Measurements from ENCODE around the gene IL1R2. TPM values are rescaled to one million over a fixed set of nuclear protein-coding genes. Genes with fewer than 3 reads are reported as not detected.

Gene IL1R2
- total and polyA plus RNA-seq, 2 of the 8 experiments (the other 6 are each of a cell fraction or from before 2014, with no cell fraction given), result 0.06 TPM; not detected in 1

DNA sequence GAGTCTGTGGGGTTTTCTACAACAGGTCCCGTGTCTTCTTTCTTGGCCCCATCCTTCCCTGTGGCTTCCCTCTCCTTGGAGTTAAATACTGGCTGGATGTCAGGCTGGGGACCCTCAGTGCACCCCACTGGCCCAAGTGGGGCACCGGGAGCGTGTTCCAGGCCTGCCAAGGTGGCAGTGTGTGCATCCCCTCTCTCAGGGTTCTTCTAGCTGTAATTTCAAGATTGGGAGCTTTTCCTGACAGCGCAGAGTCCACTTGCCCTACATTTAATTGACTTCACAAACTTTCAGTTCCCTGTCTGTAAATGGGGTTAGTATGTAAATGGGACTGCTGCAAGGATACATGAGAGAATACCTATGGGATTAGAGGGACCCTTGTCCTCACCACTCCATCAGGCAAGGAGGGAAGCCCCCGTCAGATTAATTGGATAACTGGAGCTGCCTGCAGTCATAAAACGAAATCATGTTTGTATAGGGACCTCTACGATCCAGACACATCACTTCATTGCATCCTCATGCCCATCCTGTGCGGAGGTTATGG is 66.6 kb downstream of the IL1R2 start:
- H3K4ac ChIP-seq (replicated peaks; ENCODE audit: insufficient read length, low read depth, low read length), result no peak overlapping the region
- CTCF ChIA-PET (ENCODE audit: partially characterized antibody), result interaction anchor here (0.5 to 3.1 kb wide), 6 partner anchors 16 to 863 kb away, joined by 3 to 12 read pairs (median 4); no protein-coding TSS in a partner anchor
- no peak overlapping the region for H3K56ac ChIP-seq (replicated peaks; ENCODE audit: insufficient read length, low read depth, low read length)
- DNase-seq (ENCODE audit: low read depth in 1 of 2, low spot score in 2 of 2) (no peak), FAIRE-seq (no peak)
- H2BK120ac ChIP-seq (replicated peaks; ENCODE audit: low read depth, low read length), result no peak overlapping the region
- H3K4me3 ChIP-seq (ENCODE audit: extremely low read depth in 1 of 4, insufficient read depth in 2 of 4, low read depth in 3 of 4, low read length in 4 of 4), result no peak overlapping the region
- H2BK20ac ChIP-seq (ENCODE audit: low read length), result no peak overlapping the region
- no peak overlapping the region for H2BK15ac ChIP-seq (ENCODE audit: low read length)
- no peaks in the 10 kb centered on the region for H3K79me1 ChIP-seq (ENCODE audit: low read depth, low read length)
- no peak overlapping the region for H3K14ac ChIP-seq (ENCODE audit: insufficient read length)
- no peak overlapping the region for H3K9ac ChIP-seq (replicated peaks in 1 of 4; ENCODE audit: extremely low read depth in 1 of 4, low read depth in 3 of 4, low read length in 3 of 4)
- no peaks in the 10 kb centered on the region for H3K36me3 ChIP-seq (ENCODE audit: control insufficient read depth in 2 of 4, insufficient read depth in 4 of 4, low read length in 3 of 4)
- H3K23ac ChIP-seq (ENCODE audit: insufficient read length), result no peak overlapping the region
- H3K4me1 ChIP-seq (replicated peaks in 1 of 4; ENCODE audit: control insufficient read depth in 3 of 4, insufficient read depth in 4 of 4, low read length in 3 of 4), result no peaks in the 10 kb centered on the region
- no peaks in the 10 kb centered on the region for H3K23me2 ChIP-seq (ENCODE audit: low read depth, low read length)
- H4K8ac ChIP-seq (ENCODE audit: extremely low read depth, insufficient read depth, low read length), result no peak overlapping the region
- no peak overlapping the region for H4K5ac ChIP-seq (ENCODE audit: insufficient read length, low read depth, low read length)
- H3K4me2 ChIP-seq (ENCODE audit: insufficient read depth in 1 of 2, low read depth in 2 of 2, low read length in 2 of 2), result no peak overlapping the region
- H3K27ac ChIP-seq (ENCODE audit: low read depth, low read length), result no peak overlapping the region
- no peak overlapping the region for H3K18ac ChIP-seq (ENCODE audit: extremely low read depth, low read length)
- H3K79me2 ChIP-seq (ENCODE audit: control insufficient read depth in 1 of 2, insufficient read depth in 2 of 2, low read length in 2 of 2), result no peaks in the 10 kb centered on the region
- H2BK12ac ChIP-seq (ENCODE audit: low read depth, low read length), result no peak overlapping the region
- no peak for TF ChIP-seq EP300 (IDR thresholded peaks at IDR 0.05; ENCODE audit: borderline replicate concordance in 1 of 2, low read depth in 2 of 2, low read length in 2 of 2)
- TF ChIP-seq KDM4A (IDR thresholded peaks at IDR 0.05; ENCODE audit: low read depth, low read length, severe bottlenecking), result no peak
- no peak for TF ChIP-seq NRF1 (IDR thresholded peaks at IDR 0.05; ENCODE audit: low read depth, low read length)
- TF ChIP-seq, protein P1, sequence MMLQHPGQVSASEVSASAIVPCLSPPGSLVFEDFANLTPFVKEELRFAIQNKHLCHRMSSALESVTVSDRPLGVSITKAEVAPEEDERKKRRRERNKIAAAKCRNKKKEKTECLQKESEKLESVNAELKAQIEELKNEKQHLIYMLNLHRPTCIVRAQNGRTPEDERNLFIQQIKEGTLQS (IDR thresholded peaks at IDR 0.05; ENCODE audit: insufficient read depth, low read depth, low read length), result no peak
- TF ChIP-seq MAFK (IDR thresholded peaks at IDR 0.05; ENCODE audit: low read depth, low read length), result no peak
- TF ChIP-seq TCF12 (IDR thresholded peaks at IDR 0.05; ENCODE audit: low read depth, low read length), result no peak
- TF ChIP-seq SIN3A (conservative IDR thresholded peaks at IDR 0.05 in 1 of 2, IDR thresholded peaks at IDR 0.05 in 1 of 2; ENCODE audit: low read depth in 1 of 2, low read length in 2 of 2), result no peak
- TF ChIP-seq CHD2 (IDR thresholded peaks at IDR 0.05; ENCODE audit: low read length), result no peak
- no peak for TF ChIP-seq SRF (IDR thresholded peaks at IDR 0.05; ENCODE audit: low read depth, low read length)
- H4K91ac ChIP-seq (replicated peaks; ENCODE audit: insufficient read length, low read length), result no peak overlapping the region
- H2BK5ac ChIP-seq (ENCODE audit: low read depth, low read length), result no peak overlapping the region
- 94% methylated on average over 8 of the region's 8 CpGs; no CpG with 5 or more reads in 1 of the 2 experiments for WGBS, 2 experiments (ENCODE audit: extremely low coverage in 1 of 2, insufficient coverage in 1 of 2, insufficient read length in 1 of 2, insufficient replicate concordance in 2 of 2, low coverage in 1 of 2, low lambda C conversion rate in 2 of 2, missing lambda C conversion rate in 1 of 2)
- no peak overlapping the region for H2AFZ ChIP-seq (ENCODE audit: low read length)
- no peaks in the 10 kb centered on the region for H3K9me3 ChIP-seq (ENCODE audit: insufficient read depth in 2 of 2, low read depth in 1 of 2, low read length in 1 of 2)
- no peaks in the 10 kb centered on the region for H4K20me1 ChIP-seq (replicated peaks in 1 of 2; ENCODE audit: control insufficient read depth in 1 of 2, insufficient read depth in 2 of 2, low read length in 2 of 2)
- no peaks in the 10 kb centered on the region for H3K27me3 ChIP-seq (replicated peaks in 1 of 4; ENCODE audit: control insufficient read depth in 3 of 4, extremely low read depth in 1 of 4, insufficient read depth in 3 of 4, low read length in 3 of 4)
- H2AK5ac ChIP-seq (ENCODE audit: low read depth, low read length), result no peak overlapping the region
- POLR2A ChIA-PET (ENCODE audit: partially characterized antibody), result no interaction called here
